Neural cell (in vitro differentiated cells): ENCODE data around the gene FAM117B.

Source experiments
- EP300 ChIP-seq: fragments of 450-650 bp; conservative IDR thresholded peaks from 2 replicates; pipeline ENCODE4 v1.6.1; 2014; ENCODE audit warnings: antibody characterized with exemption, mild to moderate bottlenecking, moderate library complexity; ENCODE audit not compliant: poor library complexity, severe bottlenecking
- EZH2 ChIP-seq: fragments of 200-600, 300-800 bp; shearing (Covaris generic), sonication (generic); IDR thresholded peaks from 2 replicates; pipeline ENCODE4 v1.6.1; 2014; ENCODE audit warnings: antibody characterized with exemption, low read length, borderline replicate concordance, mild to moderate bottlenecking; ENCODE audit not compliant: insufficient read depth, poor library complexity, severe bottlenecking
- MXI1 ChIP-seq: fragments of 450-650 bp; conservative IDR thresholded peaks from 2 replicates; pipeline ENCODE4 v1.6.1; 2014; ENCODE audit warnings: antibody characterized with exemption, mild to moderate bottlenecking; ENCODE audit not compliant: poor library complexity, severe bottlenecking
- POLR2AphosphoS5 ChIP-seq: IDR thresholded peaks from 2 replicates; pipeline ENCODE4 v1.6.1; 2012
- TAF1 ChIP-seq: IDR thresholded peaks from 2 replicates; pipeline ENCODE4 v1.6.1; 2012; ENCODE audit warnings: low read depth
- TF ChIP-seq, protein P1 (sequence below): fragments of 450-650 bp; IDR thresholded peaks from 2 replicates; pipeline ENCODE4 v1.5.1; 2014; ENCODE audit warnings: antibody characterized with exemption, mild to moderate bottlenecking, moderate library complexity; ENCODE audit not compliant: poor library complexity, severe bottlenecking
- TF ChIP-seq, protein P2 (sequence below): IDR thresholded peaks from 2 replicates; pipeline ENCODE4 v1.6.1; 2012; ENCODE audit warnings: borderline replicate concordance

DNA sequence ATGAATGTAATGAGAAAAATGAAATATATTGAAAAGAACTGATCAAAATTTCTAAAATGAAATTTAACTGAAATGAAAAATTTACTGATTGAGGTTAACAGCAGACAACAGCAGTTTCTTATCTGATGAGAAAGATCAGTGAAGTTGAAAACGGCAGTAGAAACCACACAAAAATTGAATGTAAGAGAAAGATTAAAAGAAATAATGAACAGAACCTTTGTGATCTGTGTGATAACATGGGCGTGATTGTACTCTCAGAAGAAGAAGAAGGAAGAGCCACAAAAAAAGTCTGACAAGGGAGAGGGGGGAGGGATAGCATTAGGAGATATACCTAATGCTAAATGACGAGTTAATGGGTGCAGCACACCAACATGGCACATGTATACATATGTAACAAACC lies 45.2 kb downstream of the FAM117B start:
- TF ChIP-seq, protein P1, sequence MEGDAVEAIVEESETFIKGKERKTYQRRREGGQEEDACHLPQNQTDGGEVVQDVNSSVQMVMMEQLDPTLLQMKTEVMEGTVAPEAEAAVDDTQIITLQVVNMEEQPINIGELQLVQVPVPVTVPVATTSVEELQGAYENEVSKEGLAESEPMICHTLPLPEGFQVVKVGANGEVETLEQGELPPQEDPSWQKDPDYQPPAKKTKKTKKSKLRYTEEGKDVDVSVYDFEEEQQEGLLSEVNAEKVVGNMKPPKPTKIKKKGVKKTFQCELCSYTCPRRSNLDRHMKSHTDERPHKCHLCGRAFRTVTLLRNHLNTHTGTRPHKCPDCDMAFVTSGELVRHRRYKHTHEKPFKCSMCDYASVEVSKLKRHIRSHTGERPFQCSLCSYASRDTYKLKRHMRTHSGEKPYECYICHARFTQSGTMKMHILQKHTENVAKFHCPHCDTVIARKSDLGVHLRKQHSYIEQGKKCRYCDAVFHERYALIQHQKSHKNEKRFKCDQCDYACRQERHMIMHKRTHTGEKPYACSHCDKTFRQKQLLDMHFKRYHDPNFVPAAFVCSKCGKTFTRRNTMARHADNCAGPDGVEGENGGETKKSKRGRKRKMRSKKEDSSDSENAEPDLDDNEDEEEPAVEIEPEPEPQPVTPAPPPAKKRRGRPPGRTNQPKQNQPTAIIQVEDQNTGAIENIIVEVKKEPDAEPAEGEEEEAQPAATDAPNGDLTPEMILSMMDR, result no peak
- TF ChIP-seq, protein P2, sequence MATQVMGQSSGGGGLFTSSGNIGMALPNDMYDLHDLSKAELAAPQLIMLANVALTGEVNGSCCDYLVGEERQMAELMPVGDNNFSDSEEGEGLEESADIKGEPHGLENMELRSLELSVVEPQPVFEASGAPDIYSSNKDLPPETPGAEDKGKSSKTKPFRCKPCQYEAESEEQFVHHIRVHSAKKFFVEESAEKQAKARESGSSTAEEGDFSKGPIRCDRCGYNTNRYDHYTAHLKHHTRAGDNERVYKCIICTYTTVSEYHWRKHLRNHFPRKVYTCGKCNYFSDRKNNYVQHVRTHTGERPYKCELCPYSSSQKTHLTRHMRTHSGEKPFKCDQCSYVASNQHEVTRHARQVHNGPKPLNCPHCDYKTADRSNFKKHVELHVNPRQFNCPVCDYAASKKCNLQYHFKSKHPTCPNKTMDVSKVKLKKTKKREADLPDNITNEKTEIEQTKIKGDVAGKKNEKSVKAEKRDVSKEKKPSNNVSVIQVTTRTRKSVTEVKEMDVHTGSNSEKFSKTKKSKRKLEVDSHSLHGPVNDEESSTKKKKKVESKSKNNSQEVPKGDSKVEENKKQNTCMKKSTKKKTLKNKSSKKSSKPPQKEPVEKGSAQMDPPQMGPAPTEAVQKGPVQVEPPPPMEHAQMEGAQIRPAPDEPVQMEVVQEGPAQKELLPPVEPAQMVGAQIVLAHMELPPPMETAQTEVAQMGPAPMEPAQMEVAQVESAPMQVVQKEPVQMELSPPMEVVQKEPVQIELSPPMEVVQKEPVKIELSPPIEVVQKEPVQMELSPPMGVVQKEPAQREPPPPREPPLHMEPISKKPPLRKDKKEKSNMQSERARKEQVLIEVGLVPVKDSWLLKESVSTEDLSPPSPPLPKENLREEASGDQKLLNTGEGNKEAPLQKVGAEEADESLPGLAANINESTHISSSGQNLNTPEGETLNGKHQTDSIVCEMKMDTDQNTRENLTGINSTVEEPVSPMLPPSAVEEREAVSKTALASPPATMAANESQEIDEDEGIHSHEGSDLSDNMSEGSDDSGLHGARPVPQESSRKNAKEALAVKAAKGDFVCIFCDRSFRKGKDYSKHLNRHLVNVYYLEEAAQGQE, result no peak
- TF ChIP-seq EZH2 (no peak), MXI1 (no peak), POLR2AphosphoS5 (no peak), TAF1 (no peak), EP300 (no peak)
